ENCODE measurements around the gene PRSS36. TPM values are rescaled to one million over a fixed set of nuclear protein-coding genes. Genes with fewer than 3 reads are reported as not detected.
"Not testable (repeated sequence)": the region's sequence is repeated elsewhere in the genome, so short reads cannot be mapped to it uniquely, and the experiment has no call there.

PRSS36 gene
- total RNA-seq, 2 experiments from 2014 or later, result not detected

DNA sequence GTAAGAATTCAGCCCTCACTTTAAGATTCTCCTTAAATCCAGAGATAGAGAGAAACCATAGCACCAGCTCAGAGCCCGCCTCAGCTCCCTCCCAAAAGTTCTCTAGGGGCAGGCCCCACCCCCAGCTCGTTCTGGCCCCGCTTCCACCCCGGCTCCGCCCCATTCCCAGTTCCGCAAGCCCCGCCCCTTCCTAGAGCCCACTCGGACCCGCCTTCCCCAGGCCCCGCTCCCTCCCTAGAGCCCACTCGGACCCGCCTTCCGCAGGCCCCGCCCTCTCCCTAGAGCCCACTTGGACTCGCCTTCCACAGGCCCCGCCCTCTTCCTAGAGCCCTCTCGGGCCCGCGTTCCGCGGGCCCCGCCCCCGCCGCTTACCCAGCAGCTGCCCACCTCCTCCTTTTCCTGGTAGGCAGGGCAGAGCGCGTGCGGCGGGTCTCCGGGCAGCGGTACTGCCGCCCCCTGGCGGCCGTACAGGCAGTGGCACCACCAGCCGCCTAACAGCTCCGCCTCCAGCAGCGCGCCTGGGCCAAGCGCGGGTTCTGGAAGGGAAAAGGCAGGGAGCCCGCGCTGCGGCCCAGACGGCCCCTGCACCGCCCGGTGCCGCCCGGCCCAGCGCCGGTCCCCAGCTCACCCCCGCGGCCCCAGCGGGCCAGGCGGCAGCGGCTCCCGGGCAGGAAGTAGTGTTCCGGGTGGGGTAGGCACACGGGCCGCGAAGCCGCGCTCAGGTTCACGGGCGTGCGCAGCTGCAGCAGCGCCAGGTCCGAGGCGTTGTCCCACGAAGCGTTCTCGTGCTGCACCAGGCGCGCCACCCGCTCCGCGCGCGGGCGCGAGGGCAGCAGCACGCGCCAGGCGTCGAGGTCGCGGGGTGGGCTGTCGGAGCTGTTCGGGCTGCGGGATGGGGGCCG lies 7.5 kb downstream of the PRSS36 start:
- Histone ChIP-seq H3K9me3 (ENCODE audit: low read length) (no peaks in the 10 kb centered on the region), H3K4me2 (ENCODE audit: low read length) (peak overlapping the region; percentile 72)

DNA sequence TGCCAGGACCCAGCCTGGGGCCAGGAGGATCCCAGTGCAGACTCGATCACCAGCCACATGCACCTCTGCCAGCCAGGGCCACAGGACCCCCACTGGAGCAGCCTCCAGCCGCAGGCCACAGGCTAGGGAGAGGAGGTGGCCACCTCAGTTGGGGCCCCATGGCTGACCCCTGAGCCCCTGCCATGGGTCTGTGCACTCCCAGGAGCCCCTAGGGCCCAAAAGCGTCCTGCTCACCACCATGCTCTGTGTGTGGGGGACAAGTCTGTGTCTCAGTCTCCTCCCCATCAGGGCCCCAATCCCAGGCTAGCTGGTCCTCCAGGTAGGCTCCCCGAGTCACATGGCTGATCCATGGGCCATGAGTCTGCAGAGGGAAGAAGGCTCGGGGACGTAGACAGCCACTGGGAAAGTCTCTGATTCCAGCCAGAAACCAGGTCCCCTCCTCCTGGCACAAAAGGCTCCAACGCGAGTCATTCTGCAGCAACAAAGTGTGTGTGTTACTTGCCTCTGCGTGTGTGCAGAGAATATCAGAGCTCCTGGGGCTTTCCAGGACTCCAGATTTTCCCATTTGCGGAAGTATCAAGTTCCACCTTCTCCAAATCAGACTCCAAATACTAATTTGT lies 8.3 kb downstream of the PRSS36 start:
- Histone ChIP-seq H3K4me1 (ENCODE audit: insufficient read depth, low read length, poor library complexity, severe bottlenecking) (peaks cover 16% of the 10 kb centered on the region), H3K27ac (ENCODE audit: low read depth, low read length, poor library complexity, severe bottlenecking) (peak overlapping the region; percentile 23), H3K9me2 (ENCODE audit: insufficient read depth, low read length) (no peaks in the 10 kb centered on the region), H3K4me2 (ENCODE audit: low read length) (peak overlapping the region; percentile 62), H2AFZ (ENCODE audit: low read length) (peak overlapping the region; percentile 82; the same call in 1 of the 2 replicates), H4K20me1 (ENCODE audit: insufficient read depth, low read length) (no peaks in the 10 kb centered on the region), H3K36me3 (ENCODE audit: insufficient read depth, low read length) (no peaks in the 10 kb centered on the region), H3K9me3 (ENCODE audit: low read length) (no peaks in the 10 kb centered on the region), H3K79me2 (ENCODE audit: insufficient read depth, low read depth, low read length) (no peaks in the 10 kb centered on the region), H3K4me3 (ENCODE audit: low read depth, low read length, poor library complexity, severe bottlenecking) (peak overlapping the region; percentile 47)
- intact Hi-C loops (cut with micrococcal nuclease; ENCODE audit: unreplicated experiment), result loop anchor here (1.0 to 2.0 kb wide), 8 partner anchors 24 to 318 kb away; partner anchors contain the start of genes ARMC5, BCKDK, KAT8 and VKORC1
- BruUV-seq (replicated peaks), result no TSS peak
- ChIA-PET CTCF (ENCODE audit: unreplicated experiment) (interaction anchor here (0.7 to 1.0 kb wide), 5 partner anchors 15 to 66 kb away, joined by 3 to 6 read pairs (median 4); partner anchors contain the start of genes FUS and KAT8), POLR2A (interaction anchor here (0.6 to 2.2 kb wide), 12 partner anchors 10 to 731 kb away, joined by 3 to 16 read pairs (median 3); partner anchors contain the start of genes BCKDK, FUS and KAT8)
- no peak for DNase-seq (ENCODE audit: low spot score)
- TF ChIP-seq EZH2phosphoT487 (IDR thresholded peaks at IDR 0.05; ENCODE audit: borderline replicate concordance, low read depth, low read length), result no peak
- TF ChIP-seq CTCF (conservative IDR thresholded peaks at IDR 0.05; ENCODE audit: low read length), result no peak

More for the DNA sequence above, 7.5 kb downstream of the PRSS36 start:
- no peaks in the 10 kb centered on the region for H3K79me2 ChIP-seq (ENCODE audit: insufficient read depth, low read depth, low read length)
- no peaks in the 10 kb centered on the region for H4K20me1 ChIP-seq (ENCODE audit: insufficient read depth, low read length)
- TF ChIP-seq CTCF (conservative IDR thresholded peaks at IDR 0.05; ENCODE audit: low read length), result peak; percentile 89
- no peak for TF ChIP-seq EZH2phosphoT487 (IDR thresholded peaks at IDR 0.05; ENCODE audit: borderline replicate concordance, low read depth, low read length)
- peak overlapping the region; percentile 90 for H2AFZ ChIP-seq (ENCODE audit: low read length)
- CTCF ChIA-PET (ENCODE audit: unreplicated experiment), result interaction anchor here (0.6 to 1.0 kb wide), 6 partner anchors 15 to 94 kb away, joined by 3 to 8 read pairs (median 4); partner anchors contain the start of genes FUS and KAT8
- intact Hi-C loops (cut with micrococcal nuclease; ENCODE audit: unreplicated experiment), result loop anchor here (1.0 to 2.0 kb wide), 8 partner anchors 25 to 317 kb away; partner anchors contain the start of genes ARMC5, BCKDK, KAT8 and VKORC1
- H3K4me1 ChIP-seq (ENCODE audit: insufficient read depth, low read length, poor library complexity, severe bottlenecking), result peaks cover 16% of the 10 kb centered on the region
- peak overlapping the region; percentile 23 for H3K27ac ChIP-seq (ENCODE audit: low read depth, low read length, poor library complexity, severe bottlenecking)
- POLR2A ChIA-PET, result interaction anchor here (0.6 to 2.2 kb wide), 10 partner anchors 9 to 730 kb away, joined by 3 to 16 read pairs (median 4); partner anchors contain the start of genes BCKDK, FUS and KAT8
- peak overlapping the region; percentile 62 for H3K4me3 ChIP-seq (ENCODE audit: low read depth, low read length, poor library complexity, severe bottlenecking)
- H3K9me2 ChIP-seq (ENCODE audit: insufficient read depth, low read length), result no peaks in the 10 kb centered on the region
- DNase-seq (ENCODE audit: low spot score), result peak; percentile 99
- BruUV-seq (replicated peaks), result no TSS peak
- no peaks in the 10 kb centered on the region for H3K36me3 ChIP-seq (ENCODE audit: insufficient read depth, low read length)

DNA sequence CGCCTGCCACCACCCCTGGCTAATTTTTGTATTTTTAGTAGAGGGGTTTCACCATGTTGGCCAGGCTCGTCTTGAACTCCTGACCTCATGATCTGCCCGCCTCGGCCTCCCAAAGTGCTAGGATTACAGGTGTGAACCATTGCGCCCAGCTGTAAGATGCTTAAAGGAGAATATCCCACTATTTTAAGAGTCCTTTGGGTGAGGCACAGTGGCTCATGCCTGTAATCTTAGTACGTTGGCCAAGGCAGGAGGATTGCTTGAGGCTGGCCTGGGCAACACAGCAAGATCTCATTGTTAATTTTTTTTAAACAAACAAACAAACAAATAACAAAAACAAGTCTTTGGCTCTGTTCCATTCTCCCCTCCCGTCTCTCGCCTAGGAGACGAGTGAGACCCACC lies 8.8 kb downstream of the PRSS36 start:
- BruUV-seq (replicated peaks); H3K27ac ChIP-seq (ENCODE audit: low read depth, low read length, poor library complexity, severe bottlenecking); intact Hi-C loops (cut with micrococcal nuclease; ENCODE audit: unreplicated experiment); H3K36me3 ChIP-seq (ENCODE audit: insufficient read depth, low read length); CTCF ChIA-PET (ENCODE audit: unreplicated experiment); H3K79me2 ChIP-seq (ENCODE audit: insufficient read depth, low read depth, low read length); H4K20me1 ChIP-seq (ENCODE audit: insufficient read depth, low read length); DNase-seq (ENCODE audit: low spot score); H2AFZ ChIP-seq (ENCODE audit: low read length); H3K4me3 ChIP-seq (ENCODE audit: low read depth, low read length, poor library complexity, severe bottlenecking); H3K9me2 ChIP-seq (ENCODE audit: insufficient read depth, low read length); H3K9me3 ChIP-seq (ENCODE audit: low read length): not testable (repeated sequence)
- Histone ChIP-seq H3K4me1 (ENCODE audit: insufficient read depth, low read length, poor library complexity, severe bottlenecking) (peaks cover 16% of the 10 kb centered on the region), H3K4me2 (ENCODE audit: low read length) (peak overlapping the region; percentile 62; the same call in 1 of the 2 replicates)
- POLR2A ChIA-PET, result interaction anchor here (0.6 to 0.7 kb wide), 2 partner anchors 23 to 291 kb away, joined by 3 read pairs; no protein-coding TSS in a partner anchor
